ENCODE results near the gene ATXN7L1.

- TF ChIP-seq POLR2AphosphoS5 (IDR thresholded peaks at IDR 0.05) (no peak), CTCF (IDR thresholded peaks at IDR 0.05) (no peak)
Measured at GRCh38 chr7:105797652-105798051, 78.7 kb downstream of the ATXN7L1 start.

Measured in esophagus muscularis mucosa (tissue), 3 donors.